Mesothelial cell of epicardium (in vitro differentiated cells): ENCODE measurements around the gene HOXC9. TPM values are rescaled to one million over a fixed set of nuclear protein-coding genes. Genes with fewer than 3 reads are reported as not detected.

Experiments used
- DNase-seq, 2 experiments: peaks; one replicate each; pipeline ENCODE4 v3.0.0; 2021; ENCODE audit warnings: low spot score in 2 of 2; ENCODE audit not compliant: unreplicated experiment in 2 of 2
- H3K27ac Mint-ChIP-seq: 2 replicates; pipeline ENCODE4 v1.8.0; 2021; ENCODE audit warnings: mixed read lengths
- H3K27me3 Mint-ChIP-seq: 2 replicates; pipeline ENCODE4 v1.8.0; 2021; ENCODE audit warnings: low read depth, mixed read lengths
- H3K36me3 Mint-ChIP-seq: 2 replicates; pipeline ENCODE4 v1.8.0; 2021; ENCODE audit warnings: mixed read lengths
- H3K4me1 Mint-ChIP-seq: 2 replicates; pipeline ENCODE4 v1.8.0; 2021; ENCODE audit warnings: mixed read lengths
- H3K4me3 Mint-ChIP-seq: 2 replicates; pipeline ENCODE4 v1.8.0; 2021; ENCODE audit warnings: mild to moderate bottlenecking, moderate library complexity, mixed read lengths
- H3K9me3 Mint-ChIP-seq: 2 replicates; pipeline ENCODE4 v1.8.0; 2021; ENCODE audit warnings: mixed read lengths
- CTCF ChIP-seq: fragments of 200-600 bp; sonication (generic); IDR thresholded peaks from one replicate; pipeline ENCODE4 v1.5.0; 2021; ENCODE audit warnings: antibody characterized with exemption; ENCODE audit not compliant: unreplicated experiment
- total RNA-seq: library from RNA; stranded (reverse); gene quantifications from 3 replicates; pipeline ENCODE4 v1.2.1, GENCODE V29; 2021

HOXC9 gene
- total RNA-seq, 1 donor from 2014 or later: 2.0 TPM

DNA sequence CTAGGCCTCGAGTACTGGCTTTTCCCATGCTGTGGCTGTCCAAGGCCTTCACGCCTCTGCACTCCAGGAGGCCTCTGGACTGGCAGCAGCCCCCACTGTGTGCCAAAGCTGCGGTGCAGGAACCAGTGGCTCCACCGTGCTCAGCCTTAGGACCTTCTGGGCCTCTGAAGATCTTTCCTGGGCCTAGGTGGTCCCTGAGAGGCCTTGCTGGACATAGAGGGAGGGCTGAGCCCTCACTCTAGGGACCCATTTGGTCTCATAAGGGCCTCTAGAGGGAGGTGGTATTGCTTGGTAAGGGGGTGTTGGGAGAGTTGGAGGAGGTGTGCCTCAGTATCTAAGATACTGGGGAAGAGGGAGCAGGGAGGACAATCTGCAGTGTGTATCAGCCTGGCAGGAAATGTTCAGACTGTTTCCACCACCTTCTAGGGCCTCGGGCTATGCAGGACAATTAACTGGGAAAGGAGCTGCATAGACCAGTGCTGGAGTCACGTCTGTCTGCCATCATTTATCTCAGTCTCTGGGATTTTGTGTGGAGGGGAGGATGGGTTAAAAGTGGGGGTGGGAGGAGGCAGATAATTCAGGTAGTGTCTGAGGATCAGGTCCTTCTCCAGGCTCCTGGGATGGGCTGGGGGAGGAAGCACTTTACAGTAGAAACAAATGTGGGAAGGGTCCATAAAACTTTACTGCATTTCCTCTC lies 35.8 kb downstream of the HOXC9 start:
- TF ChIP-seq CTCF: no peak
- Mint-ChIP-seq H3K4me1 (peaks cover 88% of the 10 kb centered on the region), H3K9me3 (no peaks in the 10 kb centered on the region), H3K36me3 (no peaks in the 10 kb centered on the region), H3K27ac (peak overlapping the region; percentile 98), H3K4me3 (peak overlapping the region; percentile 81), H3K27me3 (peaks cover 12% of the 10 kb centered on the region)
- peak in 1 of 2 experiments; percentile 40 for DNase-seq

GRCh38 chr12:54036620-54037359 lies 36.8 kb downstream of the HOXC9 start:
- no peak for TF ChIP-seq CTCF
- H3K9me3 Mint-ChIP-seq: no peaks in the 10 kb centered on the region
- peaks cover 9% of the 10 kb centered on the region for H3K27me3 Mint-ChIP-seq
- no peaks in the 10 kb centered on the region for H3K36me3 Mint-ChIP-seq
- peak overlapping the region; percentile 81 for H3K4me3 Mint-ChIP-seq
- peak in 1 of 2 experiments; percentile 48 for DNase-seq
- peaks cover 85% of the 10 kb centered on the region for H3K4me1 Mint-ChIP-seq
- H3K27ac Mint-ChIP-seq: peak overlapping the region; percentile 98

DNA sequence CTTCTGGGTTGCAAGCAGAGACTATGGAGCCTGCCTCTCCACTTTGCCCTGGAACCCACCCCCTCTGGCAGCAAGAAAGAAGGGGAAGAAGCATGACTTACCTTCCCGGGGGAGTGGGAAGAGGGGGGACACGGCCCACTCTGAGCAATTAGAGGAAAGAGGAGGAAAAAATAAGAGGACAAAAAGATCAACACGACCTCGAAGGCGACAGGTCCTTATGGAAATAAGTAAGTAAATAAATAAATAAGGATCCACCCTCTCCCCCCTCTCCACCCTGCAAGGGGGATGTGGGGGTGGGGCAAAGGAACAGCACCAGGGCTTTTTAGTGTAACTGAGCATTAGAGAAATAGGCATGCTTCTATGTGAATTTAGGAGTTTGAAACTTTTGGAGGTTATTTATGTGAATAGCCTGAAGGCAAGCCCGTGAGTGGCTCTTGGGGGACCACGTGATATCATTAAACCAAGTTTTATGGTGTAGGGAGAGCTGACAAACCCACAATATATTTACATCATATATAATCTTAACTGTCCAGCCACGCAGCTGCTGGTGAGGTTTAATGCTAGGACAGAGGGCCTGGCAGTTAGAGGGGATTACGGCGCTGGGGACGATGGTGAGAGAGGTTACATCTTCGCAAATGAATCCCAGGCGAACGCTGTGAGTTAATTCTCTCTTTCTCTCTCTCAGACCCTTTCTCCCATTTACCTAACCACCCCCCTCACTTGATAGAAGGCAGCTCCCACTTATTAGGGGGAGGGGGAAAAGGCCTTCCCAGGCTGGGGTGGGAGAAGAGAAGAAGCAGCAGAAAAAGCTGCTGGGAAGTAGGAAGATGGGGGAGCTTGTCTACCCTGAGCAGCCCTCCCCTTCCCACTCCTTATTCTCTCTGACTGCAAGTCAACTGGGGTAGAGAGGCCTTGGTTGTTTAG lies 37.7 kb downstream of the HOXC9 start:
- Mint-ChIP-seq H3K4me1 (peaks cover 84% of the 10 kb centered on the region), H3K27me3 (peaks cover 9% of the 10 kb centered on the region), H3K4me3 (peak overlapping the region; percentile 81), H3K9me3 (no peaks in the 10 kb centered on the region), H3K27ac (peak overlapping the region; percentile 98), H3K36me3 (no peaks in the 10 kb centered on the region)
- TF ChIP-seq CTCF: no peak
- DNase-seq: peak in 1 of 2 experiments; percentile 51

- Mint-ChIP-seq H3K9me3 (no peaks in the 10 kb centered on the region), H3K4me1 (peaks cover 88% of the 10 kb centered on the region), H3K36me3 (no peaks in the 10 kb centered on the region), H3K27me3 (peaks cover 9% of the 10 kb centered on the region), H3K4me3 (peak overlapping the region; percentile 81), H3K27ac (peak overlapping the region; percentile 98)
- DNase-seq: no peak
- TF ChIP-seq CTCF: no peak
Measured at GRCh38 chr12:54038284-54038870, 38.4 kb downstream of the HOXC9 start.

- Mint-ChIP-seq H3K4me3 (peak overlapping the region; percentile 81), H3K27ac (peak overlapping the region; percentile 98), H3K4me1 (peaks cover 91% of the 10 kb centered on the region), H3K9me3 (no peaks in the 10 kb centered on the region), H3K36me3 (no peaks in the 10 kb centered on the region), H3K27me3 (peaks cover 9% of the 10 kb centered on the region)
- DNase-seq: peak in 1 of 2 experiments; percentile 47
- no peak for TF ChIP-seq CTCF
Measured at GRCh38 chr12:54038871-54039414, 39.0 kb downstream of the HOXC9 start.
